Adrenal gland (tissue), 12 donors: Measurements from ENCODE around the gene PCSK6. TPM values are rescaled to one million over a fixed set of nuclear protein-coding genes. Genes with fewer than 3 reads are reported as not detected.

Experiments
- DNase-seq, 7 donors: peaks; one replicate each; pipeline ENCODE4 v3.0.0-alpha.2; 2019 to 2020
- H3K27ac ChIP-seq, 5 donors: fragments of 200-600 bp; sonication (generic) in 4 of 5; 1 replicate in 3 of 5; 2 replicates in 2 of 5; pipeline versions ENCODE4 v1.5.1 to v1.8.0; 2016 to 2020; ENCODE audit warnings: mild to moderate bottlenecking in 1 of 5
- H3K27me3 ChIP-seq: fragments of 200-600 bp; 2 replicates; pipeline ENCODE4 v1.8.0; 2021
- H3K36me3 ChIP-seq, 2 donors: fragments of 200-600 bp; replicated peaks in 1 of 2; 1 replicate in 1 of 2; 2 replicates in 1 of 2; pipeline versions ENCODE4 v1.5.1 to v1.8.0; 2018 to 2022
- H3K4me1 ChIP-seq, 2 donors: fragments of 200-600 bp; replicated peaks in 1 of 2; 1 replicate in 1 of 2; 2 replicates in 1 of 2; pipeline versions ENCODE4 v1.5.1 to v1.8.0; 2018 to 2021
- H3K4me3 ChIP-seq, 4 donors: fragments of 200-600 bp; sonication (generic) in 3 of 4; one replicate each; pipeline ENCODE4 v1.5.1; 2016 to 2018
- H3K9me3 ChIP-seq, 3 donors: fragments of 200-600 bp; sonication (generic) in 1 of 3; replicated peaks in 1 of 3; 1 replicate in 2 of 3; 2 replicates in 1 of 3; pipeline versions ENCODE4 v1.5.1 to v1.8.0; 2016 to 2021
- POLR2A ChIP-seq, 2 donors: fragments of 450-650 bp; IDR thresholded peaks; one replicate each; pipeline ENCODE4 v1.6.1; 2017; ENCODE audit warnings: antibody characterized with exemption in 2 of 2, mild to moderate bottlenecking in 2 of 2, moderate library complexity in 1 of 2
- WGBS, 4 donors: extraction: QIAGEN DNeasy Blood & Tissue Kit in 2 of 4; methylation state at CpG; one replicate each; pipeline versions ENCODE4 v1.1.5 to v1.1.7; 2013 to 2017; 5-methylcytosine and 5-hydroxymethylcytosine counted together
- intact Hi-C, 2 donors: fragments of 100-400 bp; cut with DNase I; formaldehyde crosslinking; loops; one replicate each; pipeline versions ENCODE4 v1.14.1 to v1.15.0; 2022 to 2023
- polyA plus RNA-seq, 3 donors: library from polyadenylated mRNA; stranded (reverse); fragments of 200-250 nt in 2 of 3; fragments of 350-450 nt in 1 of 3; fragmentation: Illumina TruSeq in 1 of 3; extraction: RNeasy Lipid Tissue Mini Kit (QIAGEN cat#74804) in 1 of 3; gene quantifications; one replicate each; pipeline ENCODE4 v1.2.3, GENCODE V29; 2013 to 2014
- total RNA-seq, 9 donors: library from RNA; depleted of rRNA in 4 of 9; stranded (reverse); fragments of >200 nt in 4 of 9; fragments of 120-200 nt in 1 of 9; fragmentation: NEBNext Ultra II Directional in 1 of 9; extraction: Animal tissue kit (Norgen Biotek cat#: 25700) in 1 of 9; gene quantifications; one replicate each; pipeline versions ENCODE4 v1.1.0 to v1.2.4, GENCODE V29; 2013 to 2023
- TF ChIP-seq, protein P1 (sequence below), 6 experiments: fragments of 450-650 bp in 4 of 6; fragments of 200-600 bp in 2 of 6; sonication (generic) in 1 of 6; IDR thresholded peaks; 1 replicate in 5 of 6; 2 replicates in 1 of 6; pipeline versions ENCODE4 v1.5.1 to v1.8.0; 2016 to 2021; ENCODE audit warnings: antibody characterized with exemption in 6 of 6, mild to moderate bottlenecking in 2 of 6, moderate library complexity in 1 of 6
- donor health status: healthy with polysubstance abuse.
- donor health status: Bipolar disorder and iron deficiency.
- donor health status: DM: yes; HTN: yes; CAD: no.
- donor health status: DM: no; HTN: no; CAD: no.
- donor health status: DM: no; HTN: no; CAD: no.
- donor health status: DM: yes; HTN: yes; CAD: no.

The PCSK6 gene
- total and polyA plus RNA-seq, 12 donors, result 0.88 to 53.0 (median 5.6) TPM

DNA sequence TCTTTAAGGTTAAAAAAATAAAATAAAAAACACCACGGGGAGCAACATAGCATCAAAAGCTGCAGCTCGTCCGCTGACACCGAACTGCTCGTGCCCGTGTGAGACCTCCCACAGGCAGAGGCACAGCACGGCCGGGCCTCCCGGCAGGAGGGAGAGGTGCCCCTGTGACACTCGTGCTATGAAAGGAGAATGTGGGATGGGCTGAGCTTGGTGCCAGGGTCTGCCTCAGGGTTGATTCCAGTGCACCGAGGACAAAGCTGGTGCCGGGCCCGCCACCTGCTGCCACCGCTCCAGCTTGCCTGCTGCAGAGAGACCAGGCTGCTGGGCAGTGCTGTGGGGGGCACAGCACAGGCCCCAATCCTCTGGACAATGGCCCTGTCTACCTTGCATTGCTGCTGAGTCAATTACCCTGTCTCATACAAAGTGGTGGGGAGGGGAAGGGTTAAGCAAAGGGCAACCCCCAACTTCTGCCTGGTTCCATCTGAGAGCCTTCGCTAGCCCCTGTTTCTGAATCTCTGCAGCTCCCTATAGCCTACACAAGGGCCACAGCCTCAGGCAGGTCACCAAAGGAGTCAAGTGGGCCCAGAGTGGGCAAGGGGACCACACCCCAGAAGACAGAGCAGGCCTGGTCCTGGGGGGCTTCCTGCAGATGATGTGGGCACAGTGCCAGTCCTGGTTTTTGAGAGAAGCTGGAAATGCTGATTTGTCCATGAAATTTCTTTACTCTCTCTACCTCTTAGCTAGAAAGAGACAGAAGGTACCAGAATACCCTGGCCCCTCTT, 120.5 kb downstream of the PCSK6 start:
- intact Hi-C loops, result loop anchor here in 1 of 2 donors (10.0 kb wide), 1 partner anchor 116 kb away; the partner anchor contains the start of gene PCSK6
- no peak for TF ChIP-seq POLR2A (IDR thresholded peaks at IDR 0.05)
- TF ChIP-seq, protein P1, sequence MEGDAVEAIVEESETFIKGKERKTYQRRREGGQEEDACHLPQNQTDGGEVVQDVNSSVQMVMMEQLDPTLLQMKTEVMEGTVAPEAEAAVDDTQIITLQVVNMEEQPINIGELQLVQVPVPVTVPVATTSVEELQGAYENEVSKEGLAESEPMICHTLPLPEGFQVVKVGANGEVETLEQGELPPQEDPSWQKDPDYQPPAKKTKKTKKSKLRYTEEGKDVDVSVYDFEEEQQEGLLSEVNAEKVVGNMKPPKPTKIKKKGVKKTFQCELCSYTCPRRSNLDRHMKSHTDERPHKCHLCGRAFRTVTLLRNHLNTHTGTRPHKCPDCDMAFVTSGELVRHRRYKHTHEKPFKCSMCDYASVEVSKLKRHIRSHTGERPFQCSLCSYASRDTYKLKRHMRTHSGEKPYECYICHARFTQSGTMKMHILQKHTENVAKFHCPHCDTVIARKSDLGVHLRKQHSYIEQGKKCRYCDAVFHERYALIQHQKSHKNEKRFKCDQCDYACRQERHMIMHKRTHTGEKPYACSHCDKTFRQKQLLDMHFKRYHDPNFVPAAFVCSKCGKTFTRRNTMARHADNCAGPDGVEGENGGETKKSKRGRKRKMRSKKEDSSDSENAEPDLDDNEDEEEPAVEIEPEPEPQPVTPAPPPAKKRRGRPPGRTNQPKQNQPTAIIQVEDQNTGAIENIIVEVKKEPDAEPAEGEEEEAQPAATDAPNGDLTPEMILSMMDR (IDR thresholded peaks at IDR 0.05), result no peak
- WGBS, 4 donors, result 71 to 88% (median 84%) methylated on average over 10 to 15 of the region's 15 CpGs
- Histone ChIP-seq H3K9me3 (no peaks in the 10 kb centered on the region), H3K27ac (no peak overlapping the region), H3K4me3 (no peak overlapping the region), H3K36me3 (no peaks in the 10 kb centered on the region), H3K4me1 (peaks cover 0 to 6% of the 10 kb centered on the region in 2 donors), H3K27me3 (no peaks in the 10 kb centered on the region)
- no peak for DNase-seq

- Histone ChIP-seq H3K9me3 (no peaks in the 10 kb centered on the region), H3K27ac (peak overlapping the region in 1 of 5 donors; percentile 15), H3K4me1 (peaks cover 0 to 6% of the 10 kb centered on the region in 2 donors), H3K36me3 (no peaks in the 10 kb centered on the region), H3K4me3 (no peak overlapping the region), H3K27me3 (no peaks in the 10 kb centered on the region)
- TF ChIP-seq, protein P1 (IDR thresholded peaks at IDR 0.05), result no peak
- TF ChIP-seq POLR2A (IDR thresholded peaks at IDR 0.05), result no peak
- intact Hi-C loops, result loop anchor here in 1 of 2 donors (10.0 kb wide), 1 partner anchor 117 kb away; the partner anchor contains the start of gene PCSK6
- peak; percentile 24 to 59 (median 49) for DNase-seq
- 52 to 67% (median 66%) methylated on average over 12 to 14 of the region's 14 CpGs for WGBS, 4 donors
Measured at GRCh38 chr15:101368086-101368780, 121.3 kb downstream of the PCSK6 start.

GRCh38 chr15:101366853-101367252, 122.7 kb downstream of the PCSK6 start:
- intact Hi-C loops, result loop anchor here in 1 of 2 donors (10.0 kb wide), 1 partner anchor 118 kb away; the partner anchor contains the start of gene PCSK6
- H3K9me3 ChIP-seq, result no peaks in the 10 kb centered on the region
- H3K36me3 ChIP-seq, result no peaks in the 10 kb centered on the region
- WGBS, 4 donors, result 45 to 61% (median 50%) methylated on average over 3 of the region's 3 CpGs
- H3K4me1 ChIP-seq, result peaks cover 0 to 6% of the 10 kb centered on the region in 2 donors
- H3K27me3 ChIP-seq, result no peaks in the 10 kb centered on the region
- H3K4me3 ChIP-seq, result no peak overlapping the region
- TF ChIP-seq, protein P1 (IDR thresholded peaks at IDR 0.05), result no peak
- no peak for TF ChIP-seq POLR2A (IDR thresholded peaks at IDR 0.05)
- H3K27ac ChIP-seq, result no peak overlapping the region
- no peak for DNase-seq

GRCh38 chr15:101362986-101363566, 126.4 kb downstream of the PCSK6 start:
- no peaks in the 10 kb centered on the region for H3K4me1 ChIP-seq
- TF ChIP-seq, protein P1 (IDR thresholded peaks at IDR 0.05), result no peak
- TF ChIP-seq POLR2A (IDR thresholded peaks at IDR 0.05), result no peak
- no peaks in the 10 kb centered on the region for H3K27me3 ChIP-seq
- intact Hi-C loops, result loop anchor here in 1 of 2 donors (10.0 kb wide), 1 partner anchor 122 kb away; the partner anchor contains the start of gene PCSK6
- DNase-seq, result no peak
- no peaks in the 10 kb centered on the region for H3K9me3 ChIP-seq
- no peaks in the 10 kb centered on the region for H3K36me3 ChIP-seq
- H3K27ac ChIP-seq, result no peak overlapping the region
- 77 to 92% (median 87%) methylated on average over 8 of the region's 8 CpGs for WGBS, 4 donors
- H3K4me3 ChIP-seq, result no peak overlapping the region
